ENCODE data around the gene CD63.
A peak's percentile ranks its signal among the peaks of the same experiment; 100 is the strongest.

GRCh38 chr12:55744340-55745030, 15.7 kb upstream of the CD63 start:
- TF ChIP-seq, protein P1, sequence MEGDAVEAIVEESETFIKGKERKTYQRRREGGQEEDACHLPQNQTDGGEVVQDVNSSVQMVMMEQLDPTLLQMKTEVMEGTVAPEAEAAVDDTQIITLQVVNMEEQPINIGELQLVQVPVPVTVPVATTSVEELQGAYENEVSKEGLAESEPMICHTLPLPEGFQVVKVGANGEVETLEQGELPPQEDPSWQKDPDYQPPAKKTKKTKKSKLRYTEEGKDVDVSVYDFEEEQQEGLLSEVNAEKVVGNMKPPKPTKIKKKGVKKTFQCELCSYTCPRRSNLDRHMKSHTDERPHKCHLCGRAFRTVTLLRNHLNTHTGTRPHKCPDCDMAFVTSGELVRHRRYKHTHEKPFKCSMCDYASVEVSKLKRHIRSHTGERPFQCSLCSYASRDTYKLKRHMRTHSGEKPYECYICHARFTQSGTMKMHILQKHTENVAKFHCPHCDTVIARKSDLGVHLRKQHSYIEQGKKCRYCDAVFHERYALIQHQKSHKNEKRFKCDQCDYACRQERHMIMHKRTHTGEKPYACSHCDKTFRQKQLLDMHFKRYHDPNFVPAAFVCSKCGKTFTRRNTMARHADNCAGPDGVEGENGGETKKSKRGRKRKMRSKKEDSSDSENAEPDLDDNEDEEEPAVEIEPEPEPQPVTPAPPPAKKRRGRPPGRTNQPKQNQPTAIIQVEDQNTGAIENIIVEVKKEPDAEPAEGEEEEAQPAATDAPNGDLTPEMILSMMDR (tag by site-specific recombination; IDR thresholded peaks at IDR 0.05): no peak
- TF ChIP-seq, protein P2, sequence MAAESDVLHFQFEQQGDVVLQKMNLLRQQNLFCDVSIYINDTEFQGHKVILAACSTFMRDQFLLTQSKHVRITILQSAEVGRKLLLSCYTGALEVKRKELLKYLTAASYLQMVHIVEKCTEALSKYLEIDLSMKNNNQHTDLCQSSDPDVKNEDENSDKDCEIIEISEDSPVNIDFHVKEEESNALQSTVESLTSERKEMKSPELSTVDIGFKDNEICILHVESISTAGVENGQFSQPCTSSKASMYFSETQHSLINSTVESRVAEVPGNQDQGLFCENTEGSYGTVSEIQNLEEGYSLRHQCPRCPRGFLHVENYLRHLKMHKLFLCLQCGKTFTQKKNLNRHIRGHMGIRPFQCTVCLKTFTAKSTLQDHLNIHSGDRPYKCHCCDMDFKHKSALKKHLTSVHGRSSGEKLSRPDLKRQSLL (tag by site-specific recombination; IDR thresholded peaks at IDR 0.05): no peak
- TF ChIP-seq ZNF76 (tag by site-specific recombination; IDR thresholded peaks at IDR 0.05; ENCODE audit: borderline replicate concordance, low read depth): peak; percentile 58; the same call in 1 of the 2 replicates
